HCT116 (cell line): ENCODE results near the gene RIPOR2. TPM values are rescaled to one million over a fixed set of nuclear protein-coding genes. Genes with fewer than 3 reads are reported as not detected.

Experiments used
- ATAC-seq: fragments of 200-7000 bp; cut with Tn5 transposase; 2 replicates; pipeline ENCODE4 v1.9.1; 2020; ENCODE audit warnings: mild to moderate bottlenecking, moderate library complexity
- BruUV-seq: library from RNA; stranded (reverse); fragments of 400-500 nt; replicated peaks from 2 replicates; lab custom pipeline; 2021; lab: Mats Ljungman, UMichigan
- CTCF ChIA-PET: fragments of 300-600 bp; sonication (Branson Sonifier 250); formaldehyde crosslinking; loops from one replicate; lab custom pipeline; 2021; ENCODE audit warnings: antibody characterized with exemption; lab: Charles Lee
- POLR2A ChIA-PET: fragments of 300-600, 350-600 bp; sonication (Branson Sonifier 250); formaldehyde crosslinking; loops from one replicate; lab custom pipeline; 2021; ENCODE audit warnings: antibody characterized with exemption; lab: Charles Lee
- RAD21 ChIA-PET, 2 experiments: fragments of 300-600 bp; sonication (Branson Sonifier 250); formaldehyde crosslinking; loops; one replicate each; lab custom pipeline; 2023; ENCODE audit warnings: low total read pairs in 2 of 2; ENCODE audit not compliant: uncharacterized antibody in 2 of 2, unreplicated experiment in 2 of 2, low non-redundant PET in 1 of 2; lab: Charles Lee
- DNase-seq: peaks from one replicate; pipeline ENCODE4 v3.0.0-alpha.2; 2010; ENCODE audit warnings: low read depth, low spot score
- H2AFZ ChIP-seq: fragments of 200-600 bp; shearing (Covaris generic), sonication (generic); 2 replicates; pipeline ENCODE4 v1.6.1; 2017; ENCODE audit warnings: low read depth, mixed run types, mixed read lengths, antibody characterized with exemption, low read length; ENCODE audit not compliant: poor library complexity, severe bottlenecking
- H3K27ac ChIP-seq: 2 replicates; pipeline ENCODE4 v1.5.1; 2012; ENCODE audit warnings: low read depth, low read length
- H3K27me3 ChIP-seq: fragments of 200-600 bp; sonication (generic); 2 replicates; pipeline ENCODE4 v1.6.1; 2016; ENCODE audit warnings: mixed run types, low read length, mixed read lengths; ENCODE audit not compliant: insufficient read depth
- H3K36me3 ChIP-seq, 2 experiments: fragments of 200-500 bp in 1 of 2; fragments of 200-600 bp in 1 of 2; sonication (Bioruptor generic) in 1 of 2; sonication (generic) in 1 of 2; 2 replicates each; pipeline versions ENCODE4 v1.5.1 to v1.6.1; 2014 to 2016; ENCODE audit warnings: low read length in 2 of 2, inconsistent platforms in 1 of 2, mixed read lengths in 1 of 2, mixed run types in 1 of 2; ENCODE audit not compliant: insufficient read depth in 2 of 2, control insufficient read depth in 1 of 2
- H3K4me1 ChIP-seq, 2 experiments: fragments of 200-600 bp in 1 of 2; sonication (generic) in 1 of 2; 2 replicates each; pipeline versions ENCODE4 v1.5.1 to v1.6.1; 2012 to 2017; ENCODE audit warnings: low read length in 2 of 2, inconsistent platforms in 1 of 2, mild to moderate bottlenecking in 1 of 2, mixed read lengths in 1 of 2, mixed run types in 1 of 2, moderate library complexity in 1 of 2; ENCODE audit not compliant: insufficient read depth in 2 of 2, control insufficient read depth in 1 of 2
- H3K4me2 ChIP-seq: fragments of 200-600 bp; sonication (generic); 2 replicates; pipeline ENCODE4 v1.6.1; 2017; ENCODE audit warnings: mixed run types, low read length, mixed read lengths
- H3K4me3 ChIP-seq, 2 experiments: fragments of 200-600 bp in 1 of 2; sonication (generic) in 1 of 2; replicated peaks in 1 of 2; 2 replicates each; pipeline ENCODE4 v1.5.1; 2011 to 2016; ENCODE audit warnings: low read length in 2 of 2, control low read depth in 1 of 2, low read depth in 1 of 2, mild to moderate bottlenecking in 1 of 2, mixed read lengths in 1 of 2, mixed run types in 1 of 2
- H3K79me2 ChIP-seq: fragments of 200-600 bp; sonication (generic); 2 replicates; pipeline ENCODE4 v1.6.1; 2017; ENCODE audit warnings: mild to moderate bottlenecking, mixed run types, low read length, moderate library complexity, mixed read lengths; ENCODE audit not compliant: insufficient read depth
- H3K9ac ChIP-seq: fragments of 200-600 bp; sonication (generic); 2 replicates; pipeline ENCODE4 v1.6.1; 2016; ENCODE audit warnings: low read length, mixed read lengths
- H3K9me2 ChIP-seq: fragments of 200-600 bp; sonication (generic), shearing (Covaris generic); 2 replicates; pipeline ENCODE4 v1.6.1; 2017; ENCODE audit warnings: mixed run types, mild to moderate bottlenecking, moderate library complexity; ENCODE audit not compliant: insufficient read depth
- H3K9me3 ChIP-seq, 2 experiments: fragments of 200-500 bp in 1 of 2; fragments of 200-600 bp in 1 of 2; sonication (Bioruptor generic) in 1 of 2; sonication (generic) in 1 of 2; 2 replicates each; pipeline ENCODE4 v1.6.1; 2014 to 2017; ENCODE audit warnings: low read length in 2 of 2, mixed read lengths in 2 of 2, inconsistent platforms in 1 of 2, low read depth in 1 of 2, mild to moderate bottlenecking in 1 of 2, mixed run types in 1 of 2, moderate library complexity in 1 of 2; ENCODE audit not compliant: control insufficient read depth in 1 of 2, insufficient read depth in 1 of 2
- H4K20me1 ChIP-seq: fragments of 200-600 bp; sonication (generic), shearing (Covaris generic); 2 replicates; pipeline ENCODE4 v1.6.1; 2017; ENCODE audit warnings: mixed run types, mild to moderate bottlenecking, moderate library complexity; ENCODE audit not compliant: insufficient read depth
- CBX3 ChIP-seq: IDR thresholded peaks from 2 replicates; pipeline ENCODE4 v1.6.1; 2012; ENCODE audit warnings: low read depth
- CEBPB ChIP-seq: IDR thresholded peaks from 2 replicates; pipeline ENCODE4 v1.6.1; 2012; ENCODE audit warnings: low read depth
- EZH2 ChIP-seq: fragments of 200-600 bp; sonication (generic); IDR thresholded peaks from 2 replicates; pipeline ENCODE4 v1.6.1; 2017; ENCODE audit warnings: antibody characterized with exemption, mixed run types
- FOSL1 ChIP-seq: IDR thresholded peaks from 2 replicates; pipeline ENCODE4 v1.6.1; 2012; ENCODE audit warnings: low read depth
- JUND ChIP-seq: IDR thresholded peaks from 2 replicates; pipeline ENCODE4 v1.6.1; 2012
- RAD21 ChIP-seq: IDR thresholded peaks from 2 replicates; pipeline ENCODE4 v1.6.1; 2012; ENCODE audit warnings: low read depth, mild to moderate bottlenecking
- REST ChIP-seq: IDR thresholded peaks from 2 replicates; pipeline ENCODE4 v1.6.1; 2012; ENCODE audit warnings: low read depth
- SIN3A ChIP-seq: IDR thresholded peaks from 2 replicates; pipeline ENCODE4 v1.6.1; 2012; ENCODE audit warnings: low read depth
- SP1 ChIP-seq: IDR thresholded peaks from 2 replicates; pipeline ENCODE4 v1.6.1; 2012; ENCODE audit warnings: low read depth
- SRF ChIP-seq: IDR thresholded peaks from 2 replicates; pipeline ENCODE4 v1.6.1; 2012; ENCODE audit warnings: low read depth
- TCF7L2 ChIP-seq: IDR thresholded peaks from 2 replicates; pipeline ENCODE4 v1.7.0; 2011; ENCODE audit warnings: borderline replicate concordance, inconsistent platforms; ENCODE audit not compliant: insufficient read depth, insufficient read length; ENCODE audit errors: extremely low read depth
- YY1 ChIP-seq: IDR thresholded peaks from 2 replicates; pipeline ENCODE4 v1.6.1; 2011; ENCODE audit warnings: low read length, low read depth, moderate library complexity, mild to moderate bottlenecking; ENCODE audit not compliant: insufficient replicate concordance; ENCODE audit errors: extremely low read depth
- ZFX ChIP-seq: fragments of 450-650 bp; IDR thresholded peaks from 2 replicates; pipeline ENCODE4 v1.6.1; 2017
- intact Hi-C: fragments of 100-400 bp; cut with micrococcal nuclease; formaldehyde crosslinking; loops from 2 replicates; pipeline ENCODE4 v1.10.0; 2022
- total RNA-seq: library from RNA; stranded (reverse); gene quantifications from one replicate; pipeline ENCODE4 v1.2.1, GENCODE V29; 2021; ENCODE audit not compliant: unreplicated experiment
- TF ChIP-seq, protein P1 (sequence below), 3 experiments: fragments of 200-600 bp in 1 of 3; sonication (generic) in 1 of 3; IDR thresholded peaks in 2 of 3; conservative IDR thresholded peaks in 1 of 3; 2 replicates each; pipeline ENCODE4 v1.5.1; 2012 to 2017; ENCODE audit warnings: low read depth in 2 of 3, low read length in 2 of 3, antibody characterized with exemption in 1 of 3, borderline replicate concordance in 1 of 3, control low read depth in 1 of 3, mild to moderate bottlenecking in 1 of 3, mixed read lengths in 1 of 3, mixed run types in 1 of 3, moderate library complexity in 1 of 3; ENCODE audit not compliant: insufficient read depth in 1 of 3

Gene RIPOR2
- total RNA-seq, 1 experiment from 2014 or later, result 0.44 TPM

DNA sequence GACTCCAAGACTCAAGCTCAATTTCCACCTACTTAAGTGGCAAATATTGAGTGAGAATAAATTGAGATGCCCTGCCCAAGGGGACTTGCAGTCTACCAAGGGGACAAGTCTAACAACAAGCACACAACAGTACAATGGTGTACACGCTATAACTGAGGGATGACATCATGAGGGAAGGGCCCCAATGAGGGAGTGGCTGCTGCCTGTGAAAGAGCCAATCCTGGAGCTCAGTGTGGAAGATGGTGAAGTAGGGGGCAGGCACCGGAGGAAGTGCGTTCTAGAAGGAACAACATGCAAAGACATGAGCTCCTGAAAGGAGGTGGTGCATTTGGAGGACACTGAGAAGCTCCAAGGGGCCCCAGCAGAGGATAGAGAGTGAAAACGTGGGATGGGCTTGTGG lies 90.2 kb downstream of the RIPOR2 start:
- ChIA-PET POLR2A (no interaction called here), RAD21 (no interaction called here)
- no peak overlapping the region for H3K4me2 ChIP-seq
- no peak overlapping the region for H3K27ac ChIP-seq
- H4K20me1 ChIP-seq, result no peaks in the 10 kb centered on the region
- no peaks in the 10 kb centered on the region for H3K9me3 ChIP-seq
- no peak for DNase-seq
- H3K9ac ChIP-seq, result no peak overlapping the region
- H3K36me3 ChIP-seq, result no peaks in the 10 kb centered on the region
- 0 out of 2 replicates have a peak, but pooled peaks cover 5% of the 10 kb centered on the region for H3K27me3 ChIP-seq
- no peak for TF ChIP-seq FOSL1
- TF ChIP-seq REST, result no peak
- no peak for TF ChIP-seq ZFX
- TF ChIP-seq SP1, result no peak
- TF ChIP-seq RAD21, result no peak
- TF ChIP-seq JUND, result no peak
- TF ChIP-seq YY1, result no peak
- no peak for TF ChIP-seq CEBPB
- TF ChIP-seq SRF, result no peak
- TF ChIP-seq TCF7L2, result no peak
- TF ChIP-seq EZH2, result no peak
- TF ChIP-seq SIN3A, result no peak
- no peak for TF ChIP-seq CBX3
- TF ChIP-seq, protein P1, sequence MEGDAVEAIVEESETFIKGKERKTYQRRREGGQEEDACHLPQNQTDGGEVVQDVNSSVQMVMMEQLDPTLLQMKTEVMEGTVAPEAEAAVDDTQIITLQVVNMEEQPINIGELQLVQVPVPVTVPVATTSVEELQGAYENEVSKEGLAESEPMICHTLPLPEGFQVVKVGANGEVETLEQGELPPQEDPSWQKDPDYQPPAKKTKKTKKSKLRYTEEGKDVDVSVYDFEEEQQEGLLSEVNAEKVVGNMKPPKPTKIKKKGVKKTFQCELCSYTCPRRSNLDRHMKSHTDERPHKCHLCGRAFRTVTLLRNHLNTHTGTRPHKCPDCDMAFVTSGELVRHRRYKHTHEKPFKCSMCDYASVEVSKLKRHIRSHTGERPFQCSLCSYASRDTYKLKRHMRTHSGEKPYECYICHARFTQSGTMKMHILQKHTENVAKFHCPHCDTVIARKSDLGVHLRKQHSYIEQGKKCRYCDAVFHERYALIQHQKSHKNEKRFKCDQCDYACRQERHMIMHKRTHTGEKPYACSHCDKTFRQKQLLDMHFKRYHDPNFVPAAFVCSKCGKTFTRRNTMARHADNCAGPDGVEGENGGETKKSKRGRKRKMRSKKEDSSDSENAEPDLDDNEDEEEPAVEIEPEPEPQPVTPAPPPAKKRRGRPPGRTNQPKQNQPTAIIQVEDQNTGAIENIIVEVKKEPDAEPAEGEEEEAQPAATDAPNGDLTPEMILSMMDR (IDR thresholded peaks at IDR 0.05 in 2 of 3, conservative IDR thresholded peaks at IDR 0.05 in 1 of 3; ENCODE audit: borderline replicate concordance in 1 of 3, insufficient read depth in 1 of 3, low read depth in 2 of 3, low read length in 2 of 3), result no peak
- TF ChIP-seq, all 23 proteins: peak for 0
- CTCF ChIA-PET, result no interaction called here
- H2AFZ ChIP-seq, result no peak overlapping the region
- H3K9me2 ChIP-seq, result no peaks in the 10 kb centered on the region
- H3K4me3 ChIP-seq, result no peak overlapping the region
- no peak for ATAC-seq
- BruUV-seq, result no TSS peak
- H3K79me2 ChIP-seq, result no peaks in the 10 kb centered on the region
- no peaks in the 10 kb centered on the region for H3K4me1 ChIP-seq
- intact Hi-C loops, result no loop called here
